PC-3 (cell line): ENCODE measurements around the gene PAFAH1B2. TPM values are rescaled to one million over a fixed set of nuclear protein-coding genes. Genes with fewer than 3 reads are reported as not detected.

Experiments used
- ATAC-seq: fragments of 200-7000 bp; cut with Tn5 transposase; 2 replicates; pipeline ENCODE4 v1.9.1; 2020; ENCODE audit warnings: mild to moderate bottlenecking, moderate library complexity
- BruUV-seq: library from RNA; stranded (reverse); fragments of 400-500 nt; replicated peaks from 2 replicates; lab custom pipeline; 2021; lab: Mats Ljungman, UMichigan
- CTCF ChIA-PET: fragments of 300-600 bp; sonication (Branson Sonifier 250); formaldehyde crosslinking; loops from one replicate; lab custom pipeline; 2022; ENCODE audit warnings: antibody characterized with exemption; lab: Charles Lee
- POLR2A ChIA-PET: fragments of 300-600 bp; sonication (Branson Sonifier 250); formaldehyde crosslinking; loops from one replicate; lab custom pipeline; 2022; ENCODE audit warnings: antibody characterized with exemption; ENCODE audit not compliant: unreplicated experiment; lab: Charles Lee
- DNase-seq: peaks from one replicate; pipeline ENCODE4 v3.0.0-alpha.2; 2015
- H2AFZ ChIP-seq: fragments of 300-600 bp; sonication (generic); 2 replicates; pipeline ENCODE4 v1.6.0; 2016; ENCODE audit warnings: antibody characterized with exemption, low read length
- H3F3A ChIP-seq: fragments of 300-600 bp; sonication (generic); one replicate; pipeline ENCODE4 v1.6.0; 2017; ENCODE audit warnings: antibody characterized with exemption, low read length, control low read depth, mild to moderate bottlenecking; ENCODE audit not compliant: unreplicated experiment
- H3K27ac ChIP-seq: fragments of 300-600 bp; sonication (generic); 2 replicates; pipeline ENCODE4 v1.5.1; 2016; ENCODE audit warnings: mild to moderate bottlenecking, low read length
- H3K27me3 ChIP-seq: fragments of 300-600 bp; sonication (generic); 2 replicates; pipeline ENCODE4 v1.6.1; 2016; ENCODE audit warnings: low read length, mixed read lengths
- H3K36me3 ChIP-seq: fragments of 300-600 bp; sonication (generic); 2 replicates; pipeline ENCODE4 v1.6.1; 2016; ENCODE audit warnings: low read depth, mixed run types, low read length, mixed read lengths
- H3K4me1 ChIP-seq: fragments of 300-600 bp; sonication (generic); 2 replicates; pipeline ENCODE4 v1.5.1; 2016; ENCODE audit warnings: low read length; ENCODE audit not compliant: insufficient read depth
- H3K4me2 ChIP-seq: fragments of 300-600 bp; sonication (generic); 2 replicates; pipeline ENCODE4 v1.6.0; 2016; ENCODE audit warnings: low read length
- H3K4me3 ChIP-seq: fragments of 300-600 bp; sonication (generic); 2 replicates; pipeline ENCODE4 v1.5.1; 2016; ENCODE audit warnings: mild to moderate bottlenecking, low read length, mixed read lengths
- H3K79me2 ChIP-seq: fragments of 300-600 bp; sonication (generic); 2 replicates; pipeline ENCODE4 v1.6.1; 2017; ENCODE audit warnings: low read length, mixed read lengths
- H3K9ac ChIP-seq: fragments of 300-600 bp; sonication (generic); 2 replicates; pipeline ENCODE4 v1.6.0; 2016; ENCODE audit warnings: mild to moderate bottlenecking, low read length
- H3K9me2 ChIP-seq: fragments of 300-600 bp; sonication (generic); replicated peaks from 2 replicates; pipeline ENCODE4 v1.6.1; 2016; ENCODE audit warnings: mixed run types, low read length, mixed read lengths
- H3K9me3 ChIP-seq: fragments of 300-600 bp; sonication (generic); 2 replicates; pipeline ENCODE4 v1.6.1; 2016; ENCODE audit warnings: low read length, mixed read lengths
- H4K20me1 ChIP-seq: fragments of 300-600 bp; sonication (generic); 2 replicates; pipeline ENCODE4 v1.6.1; 2016; ENCODE audit warnings: low read length, mixed read lengths
- EZH2 ChIP-seq: fragments of 300-600 bp; sonication (generic); IDR thresholded peaks from one replicate; pipeline ENCODE4 v1.6.1; 2017; ENCODE audit warnings: antibody characterized with exemption, mild to moderate bottlenecking, low read length; ENCODE audit not compliant: unreplicated experiment
- EZH2phosphoT487 ChIP-seq: fragments of 300-600 bp; sonication (generic); IDR thresholded peaks from 2 replicates; pipeline ENCODE4 v1.6.1; 2018; ENCODE audit warnings: mild to moderate bottlenecking, antibody characterized with exemption, low read length, borderline replicate concordance
- intact Hi-C: fragments of 100-400 bp; cut with micrococcal nuclease; formaldehyde crosslinking; loops from 2 replicates; pipeline ENCODE4 v1.9.0; 2023
- total RNA-seq: library from RNA; depleted of rRNA; stranded (reverse); fragments of >200 nt; gene quantifications from 2 replicates; pipeline ENCODE4 v1.2.3, GENCODE V29; 2014
- TF ChIP-seq, protein P1 (sequence below): fragments of 300-600 bp; sonication (generic); conservative IDR thresholded peaks from 2 replicates; pipeline ENCODE4 v1.5.1; 2017; ENCODE audit warnings: antibody characterized with exemption, low read depth, mild to moderate bottlenecking, low read length

The PAFAH1B2 gene
- total RNA-seq, 1 experiment from 2014 or later, result 91.6 TPM

DNA sequence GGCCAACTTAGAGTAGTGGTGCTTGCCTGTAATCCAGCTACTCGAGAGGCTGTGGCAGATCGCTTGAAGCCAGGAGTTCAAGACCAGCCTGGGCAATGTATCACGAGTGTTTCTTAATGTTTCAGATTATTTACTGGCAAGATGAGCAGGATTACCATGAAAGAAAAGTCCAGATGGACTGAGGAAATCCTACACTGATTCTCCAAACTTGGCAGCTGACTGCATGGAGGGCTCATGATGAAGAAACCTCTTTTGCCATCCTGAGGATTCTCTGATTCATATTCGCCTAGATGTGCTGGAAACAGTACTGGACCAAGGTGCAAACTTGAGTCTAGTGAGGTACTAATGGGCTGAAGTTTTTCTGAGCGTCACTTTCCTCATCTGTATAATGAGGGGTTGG lies 31.7 kb downstream of the PAFAH1B2 start:
- Histone ChIP-seq H3K9me2 (no peaks in the 10 kb centered on the region), H2AFZ (no peak overlapping the region), H3K4me2 (no peak overlapping the region), H3K4me3 (no peak overlapping the region), H3K79me2 (no peaks in the 10 kb centered on the region), H3K9me3 (no peaks in the 10 kb centered on the region), H3F3A (peaks cover 4% of the 10 kb centered on the region), H3K4me1 (peaks cover 24% of the 10 kb centered on the region), H3K27ac (no peak overlapping the region), H3K9ac (no peak overlapping the region), H3K36me3 (peaks cover 4% of the 10 kb centered on the region), H4K20me1 (no peaks in the 10 kb centered on the region), H3K27me3 (no peaks in the 10 kb centered on the region)
- intact Hi-C loops, result loop anchor here (5.0 kb wide), 1 partner anchor 33 kb away; the partner anchor contains the start of gene PAFAH1B2
- ChIA-PET CTCF (no interaction called here), POLR2A (no interaction called here)
- DNase-seq (no peak), ATAC-seq (no peak)
- TF ChIP-seq, protein P1, sequence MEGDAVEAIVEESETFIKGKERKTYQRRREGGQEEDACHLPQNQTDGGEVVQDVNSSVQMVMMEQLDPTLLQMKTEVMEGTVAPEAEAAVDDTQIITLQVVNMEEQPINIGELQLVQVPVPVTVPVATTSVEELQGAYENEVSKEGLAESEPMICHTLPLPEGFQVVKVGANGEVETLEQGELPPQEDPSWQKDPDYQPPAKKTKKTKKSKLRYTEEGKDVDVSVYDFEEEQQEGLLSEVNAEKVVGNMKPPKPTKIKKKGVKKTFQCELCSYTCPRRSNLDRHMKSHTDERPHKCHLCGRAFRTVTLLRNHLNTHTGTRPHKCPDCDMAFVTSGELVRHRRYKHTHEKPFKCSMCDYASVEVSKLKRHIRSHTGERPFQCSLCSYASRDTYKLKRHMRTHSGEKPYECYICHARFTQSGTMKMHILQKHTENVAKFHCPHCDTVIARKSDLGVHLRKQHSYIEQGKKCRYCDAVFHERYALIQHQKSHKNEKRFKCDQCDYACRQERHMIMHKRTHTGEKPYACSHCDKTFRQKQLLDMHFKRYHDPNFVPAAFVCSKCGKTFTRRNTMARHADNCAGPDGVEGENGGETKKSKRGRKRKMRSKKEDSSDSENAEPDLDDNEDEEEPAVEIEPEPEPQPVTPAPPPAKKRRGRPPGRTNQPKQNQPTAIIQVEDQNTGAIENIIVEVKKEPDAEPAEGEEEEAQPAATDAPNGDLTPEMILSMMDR, result no peak
- TF ChIP-seq EZH2 (no peak), EZH2phosphoT487 (no peak)
- BruUV-seq, result no TSS peak

DNA sequence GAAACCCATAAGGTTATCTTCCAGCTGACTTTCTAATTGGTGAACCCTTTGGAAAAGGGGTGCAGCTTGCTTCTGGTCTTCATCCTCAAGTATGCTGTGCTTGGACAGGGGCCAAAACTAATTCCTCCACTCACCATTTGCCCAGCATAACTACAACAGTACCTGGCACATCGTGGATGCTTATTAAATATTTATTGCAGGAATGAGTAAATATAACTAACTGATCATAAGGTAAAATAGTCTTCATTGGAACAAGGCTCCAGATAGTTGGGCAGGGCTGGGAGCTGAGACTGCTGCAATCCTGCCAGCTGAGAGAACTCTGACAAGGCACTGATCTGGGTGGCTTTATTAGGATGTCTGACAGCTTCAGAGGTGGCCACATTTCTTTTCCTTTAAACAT lies 32.1 kb downstream of the PAFAH1B2 start:
- no peaks in the 10 kb centered on the region for H3K79me2 ChIP-seq
- no peaks in the 10 kb centered on the region for H3K9me3 ChIP-seq
- ChIA-PET POLR2A (no interaction called here), CTCF (no interaction called here)
- H3K4me2 ChIP-seq, result no peak overlapping the region
- H3K27ac ChIP-seq, result no peak overlapping the region
- H3K36me3 ChIP-seq, result peaks cover 1% of the 10 kb centered on the region
- no peak overlapping the region for H3K9ac ChIP-seq
- no peak for DNase-seq
- H3F3A ChIP-seq, result peaks cover 4% of the 10 kb centered on the region
- no TSS peak for BruUV-seq
- ATAC-seq, result peak; percentile 10
- H3K4me3 ChIP-seq, result no peak overlapping the region
- H3K4me1 ChIP-seq, result peaks cover 24% of the 10 kb centered on the region
- H2AFZ ChIP-seq, result no peak overlapping the region
- H3K9me2 ChIP-seq, result no peaks in the 10 kb centered on the region
- TF ChIP-seq, protein P1, result no peak
- TF ChIP-seq EZH2phosphoT487 (no peak), EZH2 (no peak)
- no peaks in the 10 kb centered on the region for H3K27me3 ChIP-seq
- intact Hi-C loops, result loop anchor here (5.0 kb wide), 1 partner anchor 34 kb away; the partner anchor contains the start of gene PAFAH1B2
- no peaks in the 10 kb centered on the region for H4K20me1 ChIP-seq

DNA sequence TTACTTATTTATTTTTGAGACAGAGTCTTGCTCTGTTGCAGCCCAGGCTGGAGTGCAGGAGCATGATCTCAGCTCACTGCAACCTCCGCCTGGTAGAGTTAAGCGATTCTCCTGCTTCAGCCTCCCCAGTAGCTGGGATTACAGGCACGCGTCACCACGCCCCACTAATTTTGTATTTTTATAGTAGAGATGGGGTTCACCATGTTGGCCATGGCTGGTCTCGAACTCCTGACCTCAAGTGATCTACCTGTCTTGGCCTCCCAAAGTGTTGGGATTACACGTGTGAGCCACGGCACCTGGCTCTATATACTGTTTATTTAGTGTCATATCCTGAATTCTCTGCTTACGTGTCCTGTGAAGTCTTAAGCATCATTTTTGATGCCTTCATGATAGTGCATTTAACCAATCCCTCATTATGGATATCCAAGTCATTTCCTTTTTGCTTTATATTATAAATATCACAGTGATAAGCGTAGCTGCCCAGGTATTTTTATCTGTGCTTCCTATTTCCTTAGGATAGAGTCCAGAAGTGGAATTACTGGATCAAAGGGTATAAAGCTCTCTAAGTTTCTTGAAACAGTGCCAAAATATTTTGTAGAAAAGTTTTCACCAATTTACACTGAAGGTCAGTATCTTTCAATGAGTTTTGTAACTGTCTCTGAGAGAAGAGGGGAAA lies 33.6 kb downstream of the PAFAH1B2 start:
- peak overlapping the region; percentile 88 for H3K4me2 ChIP-seq
- peaks cover 24% of the 10 kb centered on the region for H3K4me1 ChIP-seq
- peak overlapping the region; percentile 97 for H3K4me3 ChIP-seq
- no TSS peak for BruUV-seq
- peaks cover 4% of the 10 kb centered on the region for H3F3A ChIP-seq
- intact Hi-C loops, result loop anchor here (2.0 to 5.0 kb wide), 2 partner anchors 35 to 53 kb away; partner anchors contain the start of gene PAFAH1B2
- DNase-seq (peak; percentile 46), ATAC-seq (no peak)
- CTCF ChIA-PET, result no interaction called here
- POLR2A ChIA-PET, result interaction anchor here (0.9 kb wide), 1 partner anchor 33 kb away, joined by 4 read pairs; the partner anchor contains the start of gene PAFAH1B2
- peak overlapping the region; percentile 45 for H3K9ac ChIP-seq
- no peaks in the 10 kb centered on the region for H3K9me3 ChIP-seq
- no peaks in the 10 kb centered on the region for H4K20me1 ChIP-seq
- no peaks in the 10 kb centered on the region for H3K27me3 ChIP-seq
- H2AFZ ChIP-seq, result peak overlapping the region; percentile 84
- no peaks in the 10 kb centered on the region for H3K79me2 ChIP-seq
- no peaks in the 10 kb centered on the region for H3K36me3 ChIP-seq
- peak overlapping the region; percentile 32 for H3K27ac ChIP-seq
- H3K9me2 ChIP-seq, result no peaks in the 10 kb centered on the region
- TF ChIP-seq, protein P1, result no peak
- TF ChIP-seq EZH2 (no peak), EZH2phosphoT487 (no peak)
